HCT116 (cell line): ENCODE data around the gene MTOR. TPM values are rescaled to one million over a fixed set of nuclear protein-coding genes. Genes with fewer than 3 reads are reported as not detected.

Experiments
- ATAC-seq: fragments of 200-7000 bp; cut with Tn5 transposase; 2 replicates; pipeline ENCODE4 v1.9.1; 2020; ENCODE audit warnings: mild to moderate bottlenecking, moderate library complexity
- BruUV-seq: library from RNA; stranded (reverse); fragments of 400-500 nt; replicated peaks from 2 replicates; lab custom pipeline; 2021; lab: Mats Ljungman, UMichigan
- CTCF ChIA-PET: fragments of 300-600 bp; sonication (Branson Sonifier 250); formaldehyde crosslinking; loops from one replicate; lab custom pipeline; 2021; ENCODE audit warnings: antibody characterized with exemption; lab: Charles Lee
- POLR2A ChIA-PET: fragments of 300-600, 350-600 bp; sonication (Branson Sonifier 250); formaldehyde crosslinking; loops from one replicate; lab custom pipeline; 2021; ENCODE audit warnings: antibody characterized with exemption; lab: Charles Lee
- RAD21 ChIA-PET, 2 experiments: fragments of 300-600 bp; sonication (Branson Sonifier 250); formaldehyde crosslinking; loops; one replicate each; lab custom pipeline; 2023; ENCODE audit warnings: low total read pairs in 2 of 2; ENCODE audit not compliant: uncharacterized antibody in 2 of 2, unreplicated experiment in 2 of 2, low non-redundant PET in 1 of 2; lab: Charles Lee
- DNase-seq: peaks from one replicate; pipeline ENCODE4 v3.0.0-alpha.2; 2010; ENCODE audit warnings: low read depth, low spot score
- H2AFZ ChIP-seq: fragments of 200-600 bp; shearing (Covaris generic), sonication (generic); 2 replicates; pipeline ENCODE4 v1.6.1; 2017; ENCODE audit warnings: low read depth, mixed run types, mixed read lengths, antibody characterized with exemption, low read length; ENCODE audit not compliant: poor library complexity, severe bottlenecking
- H3K27ac ChIP-seq: 2 replicates; pipeline ENCODE4 v1.5.1; 2012; ENCODE audit warnings: low read depth, low read length
- H3K27me3 ChIP-seq: fragments of 200-600 bp; sonication (generic); 2 replicates; pipeline ENCODE4 v1.6.1; 2016; ENCODE audit warnings: mixed run types, low read length, mixed read lengths; ENCODE audit not compliant: insufficient read depth
- H3K36me3 ChIP-seq, 2 experiments: fragments of 200-500 bp in 1 of 2; fragments of 200-600 bp in 1 of 2; sonication (Bioruptor generic) in 1 of 2; sonication (generic) in 1 of 2; 2 replicates each; pipeline versions ENCODE4 v1.5.1 to v1.6.1; 2014 to 2016; ENCODE audit warnings: low read length in 2 of 2, inconsistent platforms in 1 of 2, mixed read lengths in 1 of 2, mixed run types in 1 of 2; ENCODE audit not compliant: insufficient read depth in 2 of 2, control insufficient read depth in 1 of 2
- H3K4me1 ChIP-seq, 2 experiments: fragments of 200-600 bp in 1 of 2; sonication (generic) in 1 of 2; 2 replicates each; pipeline versions ENCODE4 v1.5.1 to v1.6.1; 2012 to 2017; ENCODE audit warnings: low read length in 2 of 2, inconsistent platforms in 1 of 2, mild to moderate bottlenecking in 1 of 2, mixed read lengths in 1 of 2, mixed run types in 1 of 2, moderate library complexity in 1 of 2; ENCODE audit not compliant: insufficient read depth in 2 of 2, control insufficient read depth in 1 of 2
- H3K4me2 ChIP-seq: fragments of 200-600 bp; sonication (generic); 2 replicates; pipeline ENCODE4 v1.6.1; 2017; ENCODE audit warnings: mixed run types, low read length, mixed read lengths
- H3K4me3 ChIP-seq, 2 experiments: fragments of 200-600 bp in 1 of 2; sonication (generic) in 1 of 2; replicated peaks in 1 of 2; 2 replicates each; pipeline ENCODE4 v1.5.1; 2011 to 2016; ENCODE audit warnings: low read length in 2 of 2, control low read depth in 1 of 2, low read depth in 1 of 2, mild to moderate bottlenecking in 1 of 2, mixed read lengths in 1 of 2, mixed run types in 1 of 2
- H3K79me2 ChIP-seq: fragments of 200-600 bp; sonication (generic); 2 replicates; pipeline ENCODE4 v1.6.1; 2017; ENCODE audit warnings: mild to moderate bottlenecking, mixed run types, low read length, moderate library complexity, mixed read lengths; ENCODE audit not compliant: insufficient read depth
- H3K9ac ChIP-seq: fragments of 200-600 bp; sonication (generic); 2 replicates; pipeline ENCODE4 v1.6.1; 2016; ENCODE audit warnings: low read length, mixed read lengths
- H3K9me2 ChIP-seq: fragments of 200-600 bp; sonication (generic), shearing (Covaris generic); 2 replicates; pipeline ENCODE4 v1.6.1; 2017; ENCODE audit warnings: mixed run types, mild to moderate bottlenecking, moderate library complexity; ENCODE audit not compliant: insufficient read depth
- H3K9me3 ChIP-seq, 2 experiments: fragments of 200-500 bp in 1 of 2; fragments of 200-600 bp in 1 of 2; sonication (Bioruptor generic) in 1 of 2; sonication (generic) in 1 of 2; 2 replicates each; pipeline ENCODE4 v1.6.1; 2014 to 2017; ENCODE audit warnings: low read length in 2 of 2, mixed read lengths in 2 of 2, inconsistent platforms in 1 of 2, low read depth in 1 of 2, mild to moderate bottlenecking in 1 of 2, mixed run types in 1 of 2, moderate library complexity in 1 of 2; ENCODE audit not compliant: control insufficient read depth in 1 of 2, insufficient read depth in 1 of 2
- H4K20me1 ChIP-seq: fragments of 200-600 bp; sonication (generic), shearing (Covaris generic); 2 replicates; pipeline ENCODE4 v1.6.1; 2017; ENCODE audit warnings: mixed run types, mild to moderate bottlenecking, moderate library complexity; ENCODE audit not compliant: insufficient read depth
- CBX3 ChIP-seq: IDR thresholded peaks from 2 replicates; pipeline ENCODE4 v1.6.1; 2012; ENCODE audit warnings: low read depth
- CEBPB ChIP-seq: IDR thresholded peaks from 2 replicates; pipeline ENCODE4 v1.6.1; 2012; ENCODE audit warnings: low read depth
- ELF1 ChIP-seq: IDR thresholded peaks from 2 replicates; pipeline ENCODE4 v1.6.1; 2012; ENCODE audit warnings: low read depth, borderline replicate concordance
- EZH2phosphoT487 ChIP-seq: fragments of 200-600 bp; IDR thresholded peaks from 2 replicates; pipeline ENCODE4 v1.6.1; 2018; ENCODE audit warnings: antibody characterized with exemption, borderline replicate concordance
- FOSL1 ChIP-seq: IDR thresholded peaks from 2 replicates; pipeline ENCODE4 v1.6.1; 2012; ENCODE audit warnings: low read depth
- POLR2AphosphoS5 ChIP-seq: IDR thresholded peaks from 2 replicates; pipeline ENCODE4 v1.6.1; 2011; ENCODE audit warnings: mild to moderate bottlenecking, low read depth, low read length, moderate library complexity
- RAD21 ChIP-seq: IDR thresholded peaks from 2 replicates; pipeline ENCODE4 v1.6.1; 2012; ENCODE audit warnings: low read depth, mild to moderate bottlenecking
- SIN3A ChIP-seq: IDR thresholded peaks from 2 replicates; pipeline ENCODE4 v1.6.1; 2012; ENCODE audit warnings: low read depth
- SRF ChIP-seq: IDR thresholded peaks from 2 replicates; pipeline ENCODE4 v1.6.1; 2012; ENCODE audit warnings: low read depth
- TCF7L2 ChIP-seq: IDR thresholded peaks from 2 replicates; pipeline ENCODE4 v1.7.0; 2011; ENCODE audit warnings: borderline replicate concordance, inconsistent platforms; ENCODE audit not compliant: insufficient read depth, insufficient read length; ENCODE audit errors: extremely low read depth
- ZFX ChIP-seq: fragments of 450-650 bp; IDR thresholded peaks from 2 replicates; pipeline ENCODE4 v1.6.1; 2017
- ZNF274 ChIP-seq: fragments of 200-500 bp; sonication (Bioruptor generic); IDR thresholded peaks from 2 replicates; pipeline ENCODE4 v1.6.1; 2014; ENCODE audit warnings: mild to moderate bottlenecking, low read depth, low read length, inconsistent platforms
- intact Hi-C: fragments of 100-400 bp; cut with micrococcal nuclease; formaldehyde crosslinking; loops from 2 replicates; pipeline ENCODE4 v1.10.0; 2022
- total RNA-seq: library from RNA; stranded (reverse); gene quantifications from one replicate; pipeline ENCODE4 v1.2.1, GENCODE V29; 2021; ENCODE audit not compliant: unreplicated experiment
- TF ChIP-seq, protein P1 (sequence below): IDR thresholded peaks from 2 replicates; pipeline ENCODE4 v1.6.1; 2011; ENCODE audit warnings: mild to moderate bottlenecking, low read length, moderate library complexity; ENCODE audit not compliant: insufficient replicate concordance; ENCODE audit errors: extremely low read depth
- TF ChIP-seq, protein P2 (sequence below): IDR thresholded peaks from 2 replicates; pipeline ENCODE4 v1.6.1; 2012
- TF ChIP-seq, protein P3 (sequence below): IDR thresholded peaks from 2 replicates; pipeline ENCODE4 v1.6.1; 2012
- TF ChIP-seq, protein P4 (sequence below), 3 experiments: fragments of 200-600 bp in 1 of 3; sonication (generic) in 1 of 3; IDR thresholded peaks in 2 of 3; conservative IDR thresholded peaks in 1 of 3; 2 replicates each; pipeline ENCODE4 v1.5.1; 2012 to 2017; ENCODE audit warnings: low read depth in 2 of 3, low read length in 2 of 3, antibody characterized with exemption in 1 of 3, borderline replicate concordance in 1 of 3, control low read depth in 1 of 3, mild to moderate bottlenecking in 1 of 3, mixed read lengths in 1 of 3, mixed run types in 1 of 3, moderate library complexity in 1 of 3; ENCODE audit not compliant: insufficient read depth in 1 of 3

Gene MTOR
- total RNA-seq, 1 experiment from 2014 or later, result 42.2 TPM

DNA sequence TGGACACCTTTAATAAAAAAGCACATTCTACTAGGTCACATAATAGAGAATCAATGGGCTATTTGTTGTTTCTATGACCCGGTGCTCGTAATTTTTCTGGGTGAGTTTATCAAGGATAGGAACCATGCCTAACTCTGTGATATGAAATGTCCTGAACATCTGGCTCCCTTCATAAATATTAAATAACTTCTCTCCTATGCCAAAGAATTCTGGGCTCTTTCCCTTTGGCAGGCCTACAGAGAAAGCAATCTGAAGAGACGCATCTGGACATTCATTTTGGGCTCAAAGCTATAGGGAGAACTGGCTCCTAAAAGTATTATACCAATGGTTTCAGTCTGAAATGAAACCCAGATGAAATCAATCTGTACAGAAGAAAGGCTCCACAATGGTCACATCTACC lies 112.0 kb downstream of the MTOR start:
- Histone ChIP-seq H3K79me2 (no peaks in the 10 kb centered on the region), H3K4me1 (no peaks in the 10 kb centered on the region), H3K4me3 (no peak overlapping the region), H3K36me3 (peaks cover 11% of the 10 kb centered on the region in 2 experiments; a peak in 2 of 4 replicates), H2AFZ (no peak overlapping the region)
- ChIA-PET RAD21 (no interaction called here), CTCF (no interaction called here)
- no peak for ATAC-seq
- no TSS peak for BruUV-seq
- TF ChIP-seq EZH2phosphoT487 (no peak), SIN3A (no peak), POLR2AphosphoS5 (no peak), RAD21 (no peak), CBX3 (no peak)
- TF ChIP-seq, protein P1, sequence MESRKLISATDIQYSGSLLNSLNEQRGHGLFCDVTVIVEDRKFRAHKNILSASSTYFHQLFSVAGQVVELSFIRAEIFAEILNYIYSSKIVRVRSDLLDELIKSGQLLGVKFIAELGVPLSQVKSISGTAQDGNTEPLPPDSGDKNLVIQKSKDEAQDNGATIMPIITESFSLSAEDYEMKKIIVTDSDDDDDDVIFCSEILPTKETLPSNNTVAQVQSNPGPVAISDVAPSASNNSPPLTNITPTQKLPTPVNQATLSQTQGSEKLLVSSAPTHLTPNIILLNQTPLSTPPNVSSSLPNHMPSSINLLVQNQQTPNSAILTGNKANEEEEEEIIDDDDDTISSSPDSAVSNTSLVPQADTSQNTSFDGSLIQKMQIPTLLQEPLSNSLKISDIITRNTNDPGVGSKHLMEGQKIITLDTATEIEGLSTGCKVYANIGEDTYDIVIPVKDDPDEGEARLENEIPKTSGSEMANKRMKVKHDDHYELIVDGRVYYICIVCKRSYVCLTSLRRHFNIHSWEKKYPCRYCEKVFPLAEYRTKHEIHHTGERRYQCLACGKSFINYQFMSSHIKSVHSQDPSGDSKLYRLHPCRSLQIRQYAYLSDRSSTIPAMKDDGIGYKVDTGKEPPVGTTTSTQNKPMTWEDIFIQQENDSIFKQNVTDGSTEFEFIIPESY, result no peak
- TF ChIP-seq, all 23 proteins: peak for 0
- Histone ChIP-seq H3K9me3 (no peaks in the 10 kb centered on the region), H3K27me3 (no peaks in the 10 kb centered on the region), H4K20me1 (no peaks in the 10 kb centered on the region), H3K9ac (no peak overlapping the region), H3K27ac (no peak overlapping the region), H3K9me2 (no peaks in the 10 kb centered on the region), H3K4me2 (no peak overlapping the region)
- DNase-seq, result no peak
- POLR2A ChIA-PET, result no interaction called here
- intact Hi-C loops, result no loop called here

DNA sequence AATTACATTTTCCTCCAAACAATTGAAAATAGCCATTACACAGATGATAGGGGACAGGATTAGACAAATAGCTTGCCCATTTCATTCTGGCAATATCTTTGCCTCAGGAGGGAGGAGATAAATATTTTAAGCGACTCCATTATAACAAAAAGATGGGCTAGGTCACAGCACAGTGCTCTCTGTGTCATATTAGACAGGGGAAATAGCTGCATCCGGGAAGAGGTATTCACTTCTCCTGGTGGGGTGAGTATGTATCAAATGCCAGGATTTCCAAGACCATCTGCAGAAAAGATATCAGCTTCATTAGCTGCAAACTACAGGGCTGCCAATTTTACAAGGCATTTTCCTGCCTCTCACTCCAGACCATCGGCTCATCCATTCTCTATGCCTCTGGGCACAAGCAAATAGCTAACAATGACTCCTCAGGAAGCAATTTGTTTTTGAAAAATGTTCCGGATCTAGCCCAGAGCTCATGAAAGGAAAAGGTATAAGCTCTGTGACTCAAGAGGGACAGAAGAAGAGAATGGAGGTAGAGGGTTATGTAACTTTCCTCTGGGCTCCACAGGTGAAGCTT lies 115.1 kb downstream of the MTOR start:
- H3K9me3 ChIP-seq, result no peaks in the 10 kb centered on the region
- no peak overlapping the region for H3K4me2 ChIP-seq
- POLR2A ChIA-PET, result no interaction called here
- BruUV-seq, result no TSS peak
- no peaks in the 10 kb centered on the region for H3K4me1 ChIP-seq
- RAD21 ChIA-PET, result no interaction called here
- H4K20me1 ChIP-seq, result no peaks in the 10 kb centered on the region
- DNase-seq, result no peak
- H2AFZ ChIP-seq, result no peak overlapping the region
- CTCF ChIA-PET, result no interaction called here
- no peaks in the 10 kb centered on the region for H3K79me2 ChIP-seq
- H3K27me3 ChIP-seq, result no peaks in the 10 kb centered on the region
- no peak for ATAC-seq
- no peak overlapping the region for H3K9ac ChIP-seq
- intact Hi-C loops, result no loop called here
- no peak overlapping the region for H3K4me3 ChIP-seq
- no peak overlapping the region for H3K27ac ChIP-seq
- no peaks in the 10 kb centered on the region for H3K9me2 ChIP-seq
- peaks cover 12 to 26% of the 10 kb centered on the region in 2 experiments; a peak in 3 of 4 replicates for H3K36me3 ChIP-seq
- TF ChIP-seq CEBPB (no peak), ZNF274 (no peak), POLR2AphosphoS5 (no peak), ZFX (no peak), FOSL1 (no peak), ELF1 (no peak), EZH2phosphoT487 (no peak), TCF7L2 (no peak), CBX3 (no peak), SRF (no peak)
- TF ChIP-seq, protein P2, sequence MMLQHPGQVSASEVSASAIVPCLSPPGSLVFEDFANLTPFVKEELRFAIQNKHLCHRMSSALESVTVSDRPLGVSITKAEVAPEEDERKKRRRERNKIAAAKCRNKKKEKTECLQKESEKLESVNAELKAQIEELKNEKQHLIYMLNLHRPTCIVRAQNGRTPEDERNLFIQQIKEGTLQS, result no peak
- TF ChIP-seq, protein P3, sequence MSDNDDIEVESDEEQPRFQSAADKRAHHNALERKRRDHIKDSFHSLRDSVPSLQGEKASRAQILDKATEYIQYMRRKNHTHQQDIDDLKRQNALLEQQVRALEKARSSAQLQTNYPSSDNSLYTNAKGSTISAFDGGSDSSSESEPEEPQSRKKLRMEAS, result no peak
- TF ChIP-seq, protein P4, sequence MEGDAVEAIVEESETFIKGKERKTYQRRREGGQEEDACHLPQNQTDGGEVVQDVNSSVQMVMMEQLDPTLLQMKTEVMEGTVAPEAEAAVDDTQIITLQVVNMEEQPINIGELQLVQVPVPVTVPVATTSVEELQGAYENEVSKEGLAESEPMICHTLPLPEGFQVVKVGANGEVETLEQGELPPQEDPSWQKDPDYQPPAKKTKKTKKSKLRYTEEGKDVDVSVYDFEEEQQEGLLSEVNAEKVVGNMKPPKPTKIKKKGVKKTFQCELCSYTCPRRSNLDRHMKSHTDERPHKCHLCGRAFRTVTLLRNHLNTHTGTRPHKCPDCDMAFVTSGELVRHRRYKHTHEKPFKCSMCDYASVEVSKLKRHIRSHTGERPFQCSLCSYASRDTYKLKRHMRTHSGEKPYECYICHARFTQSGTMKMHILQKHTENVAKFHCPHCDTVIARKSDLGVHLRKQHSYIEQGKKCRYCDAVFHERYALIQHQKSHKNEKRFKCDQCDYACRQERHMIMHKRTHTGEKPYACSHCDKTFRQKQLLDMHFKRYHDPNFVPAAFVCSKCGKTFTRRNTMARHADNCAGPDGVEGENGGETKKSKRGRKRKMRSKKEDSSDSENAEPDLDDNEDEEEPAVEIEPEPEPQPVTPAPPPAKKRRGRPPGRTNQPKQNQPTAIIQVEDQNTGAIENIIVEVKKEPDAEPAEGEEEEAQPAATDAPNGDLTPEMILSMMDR (IDR thresholded peaks at IDR 0.05 in 2 of 3, conservative IDR thresholded peaks at IDR 0.05 in 1 of 3; ENCODE audit: borderline replicate concordance in 1 of 3, insufficient read depth in 1 of 3, low read depth in 2 of 3, low read length in 2 of 3), result no peak
